Measurements from ENCODE around the gene SLC25A48. TPM values are rescaled to one million over a fixed set of nuclear protein-coding genes. Genes with fewer than 3 reads are reported as not detected.
A peak's percentile ranks its signal among the peaks of the same experiment; 100 is the strongest.

Gene SLC25A48
- total RNA-seq (not detected), polyA plus RNA-seq (not detected), total RNA-seq (0 to 0.17 (median 0) reads per million in 6 experiments)

GRCh38 chr5:135834639-135835529, at the start of gene SLC25A48:
Gene SLC25A48 (plus strand): TSS chr5:135834663. CDS start chr5:135834848, 185 bp downstream.
- peaks cover 0 to 5% (median 4%) of the 10 kb centered on the region in 3 donors for H3K36me3 Mint-ChIP-seq
- peaks cover 0 to 16% (median 9%) of the 10 kb centered on the region in 9 donors for H3K9me3 Mint-ChIP-seq
- ATAC-seq (no peak), DNase-seq (no peak)
- POLR2A ChIA-PET: no interaction called here
- peak within 1 kb of the TSS in 3 of 10 donors; percentile 2 to 51 (median 24) for H3K4me3 Mint-ChIP-seq
- peak within 1 kb of the TSS in 1 of 10 donors; percentile 57 for H3K27ac Mint-ChIP-seq
- peaks cover 3 to 10% (median 6%) of the 10 kb centered on the region in 4 donors for H3K4me1 Mint-ChIP-seq
- H3K27me3 Mint-ChIP-seq: peaks cover 21 to 61% (median 45%) of the 10 kb centered on the region in 5 donors

GRCh38 chr5:135800656-135801055, 33.8 kb upstream of the SLC25A48 start:
- ATAC-seq (no peak), DNase-seq (peak in 1 of 10 donors; percentile 28)
- no peaks in the 10 kb centered on the region for H3K36me3 Mint-ChIP-seq
- no peaks in the 10 kb centered on the region for H3K4me1 Mint-ChIP-seq
- no peak overlapping the region for H3K27ac Mint-ChIP-seq
- peaks cover 8 to 52% (median 24%) of the 10 kb centered on the region in 5 donors for H3K27me3 Mint-ChIP-seq
- POLR2A ChIA-PET: no interaction called here
- H3K4me3 Mint-ChIP-seq: no peak overlapping the region
- peaks cover 0 to 18% (median 3%) of the 10 kb centered on the region in 9 donors for H3K9me3 Mint-ChIP-seq

- H3K9me3 Mint-ChIP-seq: no peaks in the 10 kb centered on the region
- peaks cover 19 to 37% (median 24%) of the 10 kb centered on the region in 5 donors for H3K27me3 Mint-ChIP-seq
- ATAC-seq: no peak
- POLR2A ChIA-PET: no interaction called here
- H3K4me3 Mint-ChIP-seq: no peak overlapping the region
- no peak for DNase-seq
- H3K36me3 Mint-ChIP-seq: no peaks in the 10 kb centered on the region
- H3K27ac Mint-ChIP-seq: no peak overlapping the region
- H3K4me1 Mint-ChIP-seq: no peaks in the 10 kb centered on the region
These were observed 24.1 kb upstream of the SLC25A48 start for GRCh38 chr5:135810188-135810943.

- Mint-ChIP-seq H3K9me3 (no peaks in the 10 kb centered on the region), H3K27ac (peak overlapping the region in 1 of 10 donors; percentile 41), H3K36me3 (no peaks in the 10 kb centered on the region), H3K4me3 (no peak overlapping the region), H3K4me1 (no peaks in the 10 kb centered on the region), H3K27me3 (peaks cover 19 to 37% (median 25%) of the 10 kb centered on the region in 5 donors)
- ATAC-seq (no peak), DNase-seq (no peak)
- POLR2A ChIA-PET: no interaction called here
These were observed 23.5 kb upstream of the SLC25A48 start for GRCh38 chr5:135811007-135811406.

GRCh38 chr5:135813758-135814157, 20.7 kb upstream of the SLC25A48 start:
- Mint-ChIP-seq H3K4me3 (no peak overlapping the region), H3K9me3 (no peaks in the 10 kb centered on the region), H3K27me3 (peaks cover 16 to 31% (median 20%) of the 10 kb centered on the region in 5 donors), H3K27ac (no peak overlapping the region), H3K4me1 (no peaks in the 10 kb centered on the region), H3K36me3 (no peaks in the 10 kb centered on the region)
- ATAC-seq (no peak), DNase-seq (no peak)
- POLR2A ChIA-PET: no interaction called here

- POLR2A ChIA-PET: no interaction called here
- H3K4me1 Mint-ChIP-seq: no peaks in the 10 kb centered on the region
- H3K27ac Mint-ChIP-seq: no peak overlapping the region
These were observed 20.1 kb upstream of the SLC25A48 start for GRCh38 chr5:135814316-135814715.

GRCh38 chr5:135814812-135815211, 19.7 kb upstream of the SLC25A48 start:
- Mint-ChIP-seq H3K9me3 (no peaks in the 10 kb centered on the region), H3K4me1 (no peaks in the 10 kb centered on the region), H3K27me3 (peaks cover 14 to 22% (median 16%) of the 10 kb centered on the region in 5 donors), H3K27ac (no peak overlapping the region), H3K36me3 (no peaks in the 10 kb centered on the region), H3K4me3 (no peak overlapping the region)
- DNase-seq: no peak
- no peak for ATAC-seq
- POLR2A ChIA-PET: no interaction called here

More at GRCh38 chr5:135814316-135814715, 20.1 kb upstream of the SLC25A48 start:
- no peak for DNase-seq
- H3K27me3 Mint-ChIP-seq: peaks cover 16 to 25% (median 19%) of the 10 kb centered on the region in 5 donors
- H3K9me3 Mint-ChIP-seq: no peaks in the 10 kb centered on the region
- H3K36me3 Mint-ChIP-seq: no peaks in the 10 kb centered on the region
- ATAC-seq: no peak
- no peak overlapping the region for H3K4me3 Mint-ChIP-seq

GRCh38 chr5:135821061-135821801, 13.2 kb upstream of the SLC25A48 start:
- H3K36me3 Mint-ChIP-seq: no peaks in the 10 kb centered on the region
- peaks cover 0 to 2% (median 0%) of the 10 kb centered on the region in 5 donors for H3K27me3 Mint-ChIP-seq
- H3K4me3 Mint-ChIP-seq: no peak overlapping the region
- ATAC-seq: no peak
- no peaks in the 10 kb centered on the region for H3K9me3 Mint-ChIP-seq
- POLR2A ChIA-PET: no interaction called here
- H3K4me1 Mint-ChIP-seq: no peaks in the 10 kb centered on the region
- no peak overlapping the region for H3K27ac Mint-ChIP-seq
- DNase-seq: no peak

- H3K4me1 Mint-ChIP-seq: no peaks in the 10 kb centered on the region
- DNase-seq (no peak), ATAC-seq (no peak)
- H3K27me3 Mint-ChIP-seq: peaks cover 0 to 2% (median 0%) of the 10 kb centered on the region in 5 donors
- H3K9me3 Mint-ChIP-seq: no peaks in the 10 kb centered on the region
- no peak overlapping the region for H3K4me3 Mint-ChIP-seq
- H3K36me3 Mint-ChIP-seq: no peaks in the 10 kb centered on the region
- POLR2A ChIA-PET: no interaction called here
- H3K27ac Mint-ChIP-seq: no peak overlapping the region
These were observed 12.7 kb upstream of the SLC25A48 start for GRCh38 chr5:135821802-135822201.

- H3K27me3 Mint-ChIP-seq: peaks cover 0 to 2% (median 0%) of the 10 kb centered on the region in 5 donors
- POLR2A ChIA-PET: no interaction called here
- no peaks in the 10 kb centered on the region for H3K9me3 Mint-ChIP-seq
These were observed 12.2 kb upstream of the SLC25A48 start for GRCh38 chr5:135822286-135822685.

GRCh38 chr5:135822959-135823358, 11.5 kb upstream of the SLC25A48 start:
- peaks cover 0 to 2% (median 0%) of the 10 kb centered on the region in 5 donors for H3K27me3 Mint-ChIP-seq
- no peaks in the 10 kb centered on the region for H3K9me3 Mint-ChIP-seq
- DNase-seq (no peak), ATAC-seq (no peak)
- H3K27ac Mint-ChIP-seq: no peak overlapping the region
- no peaks in the 10 kb centered on the region for H3K4me1 Mint-ChIP-seq
- POLR2A ChIA-PET: no interaction called here
- H3K36me3 Mint-ChIP-seq: no peaks in the 10 kb centered on the region
- H3K4me3 Mint-ChIP-seq: no peak overlapping the region

More at GRCh38 chr5:135822286-135822685, 12.2 kb upstream of the SLC25A48 start:
- H3K36me3 Mint-ChIP-seq: no peaks in the 10 kb centered on the region
- no peaks in the 10 kb centered on the region for H3K4me1 Mint-ChIP-seq
- ATAC-seq (no peak), DNase-seq (no peak)
- no peak overlapping the region for H3K4me3 Mint-ChIP-seq
- no peak overlapping the region for H3K27ac Mint-ChIP-seq

- ATAC-seq (no peak), DNase-seq (no peak)
- POLR2A ChIA-PET: no interaction called here
- Mint-ChIP-seq H3K9me3 (no peaks in the 10 kb centered on the region), H3K36me3 (no peaks in the 10 kb centered on the region), H3K27ac (no peak overlapping the region), H3K27me3 (peaks cover 0 to 1% (median 0%) of the 10 kb centered on the region in 5 donors), H3K4me3 (no peak overlapping the region), H3K4me1 (no peaks in the 10 kb centered on the region)
These were observed 10.6 kb upstream of the SLC25A48 start for GRCh38 chr5:135823881-135824280.
